Measurements from ENCODE around the gene JPH2. TPM values are rescaled to one million over a fixed set of nuclear protein-coding genes. Genes with fewer than 3 reads are reported as not detected.
A peak's percentile ranks its signal among the peaks of the same experiment; 100 is the strongest.

Gene JPH2
- total RNA-seq, 1 donor: 50.5 TPM

DNA sequence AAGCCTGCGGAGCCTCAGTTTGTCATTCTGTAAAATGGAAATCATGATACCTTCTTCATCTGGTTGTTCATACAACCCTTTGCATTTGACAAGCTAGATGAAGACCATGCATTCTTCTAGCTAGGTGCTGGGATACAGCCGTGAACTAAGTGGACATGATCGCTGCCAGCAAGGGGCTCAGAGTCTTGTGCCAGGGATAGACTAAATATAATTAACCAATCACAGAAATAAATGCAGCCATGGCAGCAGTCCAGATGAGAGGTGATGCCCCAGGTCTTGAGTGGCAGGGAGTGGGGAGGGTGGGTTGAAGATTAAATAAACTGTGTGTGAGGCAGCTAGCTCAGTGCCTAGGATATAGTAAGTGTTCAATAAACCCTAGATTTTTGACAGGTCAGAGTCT is 19.3 kb downstream of the JPH2 start:
- no peak overlapping the region for H3K4me3 ChIP-seq (ENCODE audit: low read depth, low read length)
- DNase-seq (ENCODE audit: low read depth): no peak
- TF ChIP-seq, protein P1, sequence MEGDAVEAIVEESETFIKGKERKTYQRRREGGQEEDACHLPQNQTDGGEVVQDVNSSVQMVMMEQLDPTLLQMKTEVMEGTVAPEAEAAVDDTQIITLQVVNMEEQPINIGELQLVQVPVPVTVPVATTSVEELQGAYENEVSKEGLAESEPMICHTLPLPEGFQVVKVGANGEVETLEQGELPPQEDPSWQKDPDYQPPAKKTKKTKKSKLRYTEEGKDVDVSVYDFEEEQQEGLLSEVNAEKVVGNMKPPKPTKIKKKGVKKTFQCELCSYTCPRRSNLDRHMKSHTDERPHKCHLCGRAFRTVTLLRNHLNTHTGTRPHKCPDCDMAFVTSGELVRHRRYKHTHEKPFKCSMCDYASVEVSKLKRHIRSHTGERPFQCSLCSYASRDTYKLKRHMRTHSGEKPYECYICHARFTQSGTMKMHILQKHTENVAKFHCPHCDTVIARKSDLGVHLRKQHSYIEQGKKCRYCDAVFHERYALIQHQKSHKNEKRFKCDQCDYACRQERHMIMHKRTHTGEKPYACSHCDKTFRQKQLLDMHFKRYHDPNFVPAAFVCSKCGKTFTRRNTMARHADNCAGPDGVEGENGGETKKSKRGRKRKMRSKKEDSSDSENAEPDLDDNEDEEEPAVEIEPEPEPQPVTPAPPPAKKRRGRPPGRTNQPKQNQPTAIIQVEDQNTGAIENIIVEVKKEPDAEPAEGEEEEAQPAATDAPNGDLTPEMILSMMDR (IDR thresholded peaks at IDR 0.05; ENCODE audit: insufficient read depth, low read depth, low read length): no peak

GRCh38 chr20:44166477-44166876 is 20.5 kb downstream of the JPH2 start:
- no peak overlapping the region for H3K4me3 ChIP-seq (ENCODE audit: low read depth, low read length)
- DNase-seq (ENCODE audit: low read depth): peak; percentile 49
- TF ChIP-seq, protein P1 (IDR thresholded peaks at IDR 0.05; ENCODE audit: insufficient read depth, low read depth, low read length): no peak

DNA sequence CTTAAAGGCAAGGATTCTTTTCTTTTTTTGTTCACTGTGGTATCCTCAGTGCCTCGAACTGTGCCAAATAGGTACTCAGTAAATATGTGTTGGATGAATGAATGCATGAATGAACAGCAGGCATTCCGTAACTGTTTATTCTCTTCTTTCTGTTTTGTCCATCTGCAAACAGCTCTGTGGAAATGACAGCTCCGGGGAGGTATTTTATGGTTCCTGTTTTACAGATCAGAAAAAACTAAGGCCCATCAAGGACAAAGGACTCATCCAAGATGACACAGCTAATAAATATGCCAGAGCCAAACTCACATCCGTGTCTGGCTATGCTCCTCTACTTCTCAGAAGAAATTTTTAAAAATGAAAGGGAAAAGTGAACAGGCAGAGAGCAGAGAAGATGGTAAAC is 21.0 kb downstream of the JPH2 start:
- H3K4me3 ChIP-seq (ENCODE audit: low read depth, low read length): no peak overlapping the region
- no peak for DNase-seq (ENCODE audit: low read depth)
- TF ChIP-seq, protein P1 (IDR thresholded peaks at IDR 0.05; ENCODE audit: insufficient read depth, low read depth, low read length): no peak

DNA sequence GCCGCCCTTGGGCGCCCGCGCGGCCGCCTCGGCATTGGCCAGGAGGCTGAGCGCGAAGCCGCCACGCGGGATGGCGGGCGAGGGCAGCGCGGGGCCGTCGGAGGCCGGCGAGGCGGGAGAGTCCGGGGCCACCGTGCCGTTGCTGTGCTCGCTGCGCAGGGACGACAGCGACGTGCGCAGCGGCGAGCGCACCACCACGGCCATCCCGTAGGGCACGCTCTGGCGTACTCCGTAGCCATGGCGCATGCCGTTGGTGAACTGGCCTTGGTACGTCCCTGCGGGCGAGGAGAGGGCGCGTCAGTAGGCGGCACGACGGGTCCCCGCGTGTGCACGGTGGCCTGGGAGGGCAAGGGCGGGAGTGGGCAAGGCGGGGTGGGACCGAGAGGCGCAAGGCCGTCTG is 26.9 kb downstream of the JPH2 start:
- TF ChIP-seq, protein P1 (IDR thresholded peaks at IDR 0.05; ENCODE audit: insufficient read depth, low read depth, low read length): no peak
- DNase-seq (ENCODE audit: low read depth): no peak
- no peak overlapping the region for H3K4me3 ChIP-seq (ENCODE audit: low read depth, low read length)

- TF ChIP-seq, protein P1 (IDR thresholded peaks at IDR 0.05; ENCODE audit: insufficient read depth, low read depth, low read length): no peak
- DNase-seq (ENCODE audit: low read depth): no peak
- no peak overlapping the region for H3K4me3 ChIP-seq (ENCODE audit: low read depth, low read length)
These were observed 27.3 kb downstream of the JPH2 start for GRCh38 chr20:44159711-44160110.

- no peak overlapping the region for H3K4me3 ChIP-seq (ENCODE audit: low read depth, low read length)
- no peak for DNase-seq (ENCODE audit: low read depth)
- TF ChIP-seq, protein P1 (IDR thresholded peaks at IDR 0.05; ENCODE audit: insufficient read depth, low read depth, low read length): no peak
These were observed 27.9 kb downstream of the JPH2 start for GRCh38 chr20:44159125-44159524.

- DNase-seq (ENCODE audit: low read depth): no peak
- TF ChIP-seq, protein P1 (IDR thresholded peaks at IDR 0.05; ENCODE audit: insufficient read depth, low read depth, low read length): no peak
- H3K4me3 ChIP-seq (ENCODE audit: low read depth, low read length): no peak overlapping the region
These were observed 29.9 kb downstream of the JPH2 start for GRCh38 chr20:44157061-44157460.

Data from fibroblast of villous mesenchyme (primary cell).